Smooth muscle cell (in vitro differentiated cells): ENCODE measurements around the gene COL6A6. TPM values are rescaled to one million over a fixed set of nuclear protein-coding genes. Genes with fewer than 3 reads are reported as not detected.

Experiments used
- DNase-seq: peaks from one replicate; lab custom pipeline; 2025; ENCODE audit not compliant: unreplicated experiment; lab: John Stamatoyannopoulos, UW
- H2AFZ ChIP-seq: fragments of 200-600 bp; sonication (generic); 2 replicates; pipeline ENCODE4 v1.6.0; 2016; ENCODE audit warnings: antibody characterized with exemption, low read depth, mild to moderate bottlenecking
- H3F3A ChIP-seq: fragments of 200-600 bp; sonication (generic); 2 replicates; pipeline ENCODE4 v1.6.0; 2017; ENCODE audit warnings: antibody characterized with exemption, low read depth
- H3K27ac ChIP-seq: fragments of 200-600 bp; sonication (generic); 2 replicates; pipeline ENCODE4 v1.5.1; 2016; ENCODE audit warnings: low read depth, mild to moderate bottlenecking
- H3K27me3 ChIP-seq: fragments of 200-600 bp; sonication (generic); 2 replicates; pipeline ENCODE4 v1.6.1; 2016; ENCODE audit warnings: low read depth, mild to moderate bottlenecking
- H3K36me3 ChIP-seq: fragments of 200-600 bp; sonication (generic); 2 replicates; pipeline ENCODE4 v1.5.1; 2016; ENCODE audit warnings: low read depth
- H3K4me1 ChIP-seq: fragments of 200-600 bp; sonication (generic); 2 replicates; pipeline ENCODE4 v1.5.1; 2016; ENCODE audit warnings: low read depth
- H3K4me2 ChIP-seq: fragments of 200-600 bp; sonication (generic); 2 replicates; pipeline ENCODE4 v1.6.0; 2016; ENCODE audit warnings: mild to moderate bottlenecking
- H3K4me3 ChIP-seq: fragments of 200-600 bp; sonication (generic); 2 replicates; pipeline ENCODE4 v1.5.1; 2016; ENCODE audit warnings: mild to moderate bottlenecking
- H3K79me2 ChIP-seq: fragments of 200-600 bp; sonication (generic); 2 replicates; pipeline ENCODE4 v1.6.0; 2016; ENCODE audit warnings: low read depth, mild to moderate bottlenecking
- H3K9ac ChIP-seq: fragments of 200-600 bp; sonication (generic); 2 replicates; pipeline ENCODE4 v1.6.0; 2016; ENCODE audit warnings: low read depth
- H3K9me3 ChIP-seq: fragments of 200-600 bp; sonication (generic); replicated peaks from 2 replicates; pipeline ENCODE4 v1.5.1; 2016; ENCODE audit warnings: low read depth
- H4K20me1 ChIP-seq: fragments of 200-600 bp; sonication (generic); 2 replicates; pipeline ENCODE4 v1.6.0; 2016; ENCODE audit warnings: low read depth
- CTCF ChIP-seq: fragments of 200-600 bp; sonication (generic); IDR thresholded peaks from 2 replicates; pipeline ENCODE4 v1.5.1; 2017; ENCODE audit warnings: borderline replicate concordance, mild to moderate bottlenecking, antibody characterized with exemption; ENCODE audit not compliant: insufficient read depth, poor library complexity, severe bottlenecking
- WGBS: methylation state at CpG from one replicate; pipeline ENCODE4 v1.1.7; 2016; ENCODE audit warnings: low lambda C conversion rate; 5-methylcytosine and 5-hydroxymethylcytosine counted together
- polyA plus RNA-seq: library from polyadenylated mRNA; unstranded; fragments of >200 nt; fragmentation: Nextera tagmentation; extraction: Ambion mirVana; gene quantifications from 2 replicates; pipeline ENCODE4 v1.2.1, GENCODE V29; 2016
- total RNA-seq: library from RNA; depleted of rRNA; stranded (reverse); fragments of >200 nt; gene quantifications from 2 replicates; pipeline ENCODE4 v1.2.3, GENCODE V29; 2014

The COL6A6 gene
- total and polyA plus RNA-seq, 2 experiments from 2014 or later: 0.38 to 1.5 TPM

- H3K27me3 ChIP-seq: no peaks in the 10 kb centered on the region
- H2AFZ ChIP-seq: no peak overlapping the region
- H3F3A ChIP-seq: no peaks in the 10 kb centered on the region
- H3K9me3 ChIP-seq: no peaks in the 10 kb centered on the region
- no peaks in the 10 kb centered on the region for H4K20me1 ChIP-seq
- no peak overlapping the region for H3K27ac ChIP-seq
- H3K36me3 ChIP-seq: no peaks in the 10 kb centered on the region
- H3K4me2 ChIP-seq: no peak overlapping the region
- no peaks in the 10 kb centered on the region for H3K4me1 ChIP-seq
- no peak overlapping the region for H3K9ac ChIP-seq
- no peak overlapping the region for H3K4me3 ChIP-seq
- no peaks in the 10 kb centered on the region for H3K79me2 ChIP-seq
- no peak for DNase-seq
- 95% methylated on average over 2 of the region's 2 CpGs for WGBS
- TF ChIP-seq CTCF: no peak
These were observed 9.2 kb upstream of the COL6A6 start for GRCh38 chr3:130507746-130508145.

GRCh38 chr3:130509008-130509407, 8.0 kb upstream of the COL6A6 start:
- Histone ChIP-seq H3K9ac (no peak overlapping the region), H3K36me3 (no peaks in the 10 kb centered on the region), H2AFZ (no peak overlapping the region), H4K20me1 (no peaks in the 10 kb centered on the region), H3K79me2 (no peaks in the 10 kb centered on the region), H3K27me3 (no peaks in the 10 kb centered on the region), H3K9me3 (no peaks in the 10 kb centered on the region), H3K4me3 (no peak overlapping the region), H3K4me1 (no peaks in the 10 kb centered on the region), H3K4me2 (peak overlapping the region; percentile 13), H3K27ac (no peak overlapping the region), H3F3A (no peaks in the 10 kb centered on the region)
- no peak for DNase-seq
- no peak for TF ChIP-seq CTCF
- WGBS: 38% methylated on average over 6 of the region's 6 CpGs

GRCh38 chr3:130514681-130515080, 2.3 kb upstream of the COL6A6 start:
- DNase-seq: no peak
- Histone ChIP-seq H3K27me3 (peaks cover 43% of the 10 kb centered on the region), H3K27ac (no peak overlapping the region), H2AFZ (no peak overlapping the region), H3K9ac (no peak overlapping the region), H3F3A (no peaks in the 10 kb centered on the region), H3K4me3 (no peak overlapping the region), H4K20me1 (no peaks in the 10 kb centered on the region), H3K4me1 (peaks cover 8% of the 10 kb centered on the region), H3K4me2 (no peak overlapping the region), H3K9me3 (no peaks in the 10 kb centered on the region), H3K36me3 (no peaks in the 10 kb centered on the region), H3K79me2 (no peaks in the 10 kb centered on the region)
- no peak for TF ChIP-seq CTCF
- WGBS: 79% methylated on average over 1 of the region's 1 CpG

GRCh38 chr3:130515755-130516154, 1.2 kb upstream of the COL6A6 start:
- no peaks in the 10 kb centered on the region for H3K79me2 ChIP-seq
- no peaks in the 10 kb centered on the region for H3F3A ChIP-seq
- no peak overlapping the region for H3K4me2 ChIP-seq
- no peak overlapping the region for H3K4me3 ChIP-seq
- H3K9ac ChIP-seq: no peak overlapping the region
- H3K27ac ChIP-seq: no peak overlapping the region
- H3K27me3 ChIP-seq: peaks cover 43% of the 10 kb centered on the region
- no peaks in the 10 kb centered on the region for H3K9me3 ChIP-seq
- H2AFZ ChIP-seq: no peak overlapping the region
- H3K4me1 ChIP-seq: peaks cover 8% of the 10 kb centered on the region
- TF ChIP-seq CTCF: no peak
- H4K20me1 ChIP-seq: no peaks in the 10 kb centered on the region
- WGBS: 65% methylated on average over 2 of the region's 2 CpGs
- DNase-seq: no peak
- no peaks in the 10 kb centered on the region for H3K36me3 ChIP-seq
